Measurements from ENCODE around the gene TOLLIP. TPM values are rescaled to one million over a fixed set of nuclear protein-coding genes. Genes with fewer than 3 reads are reported as not detected.

Gene TOLLIP
- polyA plus RNA-seq, 1 experiment: 38.3 TPM

DNA sequence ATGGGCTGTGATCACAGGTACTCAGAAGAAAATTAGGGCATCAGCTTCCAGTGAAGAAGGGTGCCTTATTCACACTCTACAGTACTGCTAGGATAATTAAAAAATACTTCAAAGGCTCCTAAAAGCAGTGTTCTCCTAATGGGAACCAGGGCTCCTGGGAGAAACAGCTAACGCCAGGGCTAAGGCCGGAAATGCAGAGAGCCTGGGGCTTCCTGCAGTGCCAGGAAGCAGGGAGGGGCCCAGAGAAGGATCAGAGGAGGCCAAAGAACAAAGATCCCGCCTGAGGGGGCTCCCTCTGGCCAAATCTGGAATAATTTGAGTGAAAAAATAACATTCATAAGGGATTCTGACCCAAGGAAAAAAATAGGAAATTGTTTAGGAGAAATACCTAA lies 27.5 kb downstream of the TOLLIP start:
- ChIA-PET CTCF (interaction anchor here (1.0 to 1.4 kb wide), 2 partner anchors 11 to 293 kb away, joined by 3 to 4 read pairs; no protein-coding TSS in a partner anchor), POLR2A (no interaction called here)
- DNase-seq (ENCODE audit: low read depth): no peak
- H3K4me3 ChIP-seq (ENCODE audit: low read depth, low read length): no peak overlapping the region
- H3K27me3 ChIP-seq (ENCODE audit: control insufficient read depth, insufficient read depth, low read length): no peaks in the 10 kb centered on the region
- peaks cover 28% of the 10 kb centered on the region for H3K36me3 ChIP-seq (ENCODE audit: control insufficient read depth, insufficient read depth, low read length)
- TF ChIP-seq, protein P1, sequence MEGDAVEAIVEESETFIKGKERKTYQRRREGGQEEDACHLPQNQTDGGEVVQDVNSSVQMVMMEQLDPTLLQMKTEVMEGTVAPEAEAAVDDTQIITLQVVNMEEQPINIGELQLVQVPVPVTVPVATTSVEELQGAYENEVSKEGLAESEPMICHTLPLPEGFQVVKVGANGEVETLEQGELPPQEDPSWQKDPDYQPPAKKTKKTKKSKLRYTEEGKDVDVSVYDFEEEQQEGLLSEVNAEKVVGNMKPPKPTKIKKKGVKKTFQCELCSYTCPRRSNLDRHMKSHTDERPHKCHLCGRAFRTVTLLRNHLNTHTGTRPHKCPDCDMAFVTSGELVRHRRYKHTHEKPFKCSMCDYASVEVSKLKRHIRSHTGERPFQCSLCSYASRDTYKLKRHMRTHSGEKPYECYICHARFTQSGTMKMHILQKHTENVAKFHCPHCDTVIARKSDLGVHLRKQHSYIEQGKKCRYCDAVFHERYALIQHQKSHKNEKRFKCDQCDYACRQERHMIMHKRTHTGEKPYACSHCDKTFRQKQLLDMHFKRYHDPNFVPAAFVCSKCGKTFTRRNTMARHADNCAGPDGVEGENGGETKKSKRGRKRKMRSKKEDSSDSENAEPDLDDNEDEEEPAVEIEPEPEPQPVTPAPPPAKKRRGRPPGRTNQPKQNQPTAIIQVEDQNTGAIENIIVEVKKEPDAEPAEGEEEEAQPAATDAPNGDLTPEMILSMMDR (IDR thresholded peaks at IDR 0.05; ENCODE audit: insufficient read depth, low read depth, low read length): no peak

DNA sequence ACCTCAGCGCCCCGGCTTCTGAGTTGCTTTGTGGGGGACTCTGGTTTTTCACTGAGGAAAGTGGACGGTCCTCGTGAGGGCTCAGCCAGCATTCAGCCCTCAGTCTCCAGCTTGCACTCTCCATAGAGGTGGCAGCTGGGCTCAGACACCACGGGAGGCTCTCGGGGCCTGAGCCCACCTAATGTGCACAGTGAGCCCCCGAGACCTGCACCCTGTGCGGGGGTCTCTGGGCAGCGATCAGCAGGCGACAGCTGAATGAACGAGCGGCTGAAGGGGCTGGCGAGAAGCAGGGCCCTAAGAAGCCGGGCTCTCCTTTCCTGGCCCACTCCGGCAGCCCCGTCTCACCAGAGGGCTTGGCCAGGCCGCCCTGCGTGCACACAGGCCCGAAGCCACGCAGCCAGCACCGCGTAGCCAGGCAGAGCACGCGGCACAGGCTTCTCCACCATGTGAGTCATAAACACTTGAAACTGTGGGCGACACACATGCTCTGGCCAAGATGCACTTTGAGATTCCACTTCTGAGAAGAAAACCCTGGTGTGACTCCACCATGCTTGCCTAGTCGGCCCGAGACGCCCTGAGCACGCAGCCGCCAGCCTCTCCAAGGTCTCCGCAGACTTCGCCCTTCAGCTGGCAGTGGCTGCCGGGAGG lies 28.0 kb downstream of the TOLLIP start:
- Histone ChIP-seq H3K36me3 (ENCODE audit: control insufficient read depth, insufficient read depth, low read length) (peaks cover 25% of the 10 kb centered on the region), H3K27me3 (ENCODE audit: control insufficient read depth, insufficient read depth, low read length) (no peaks in the 10 kb centered on the region), H3K4me3 (ENCODE audit: low read depth, low read length) (no peak overlapping the region)
- TF ChIP-seq, protein P1 (IDR thresholded peaks at IDR 0.05; ENCODE audit: insufficient read depth, low read depth, low read length): no peak
- CTCF ChIA-PET: interaction anchor here (1.0 to 1.4 kb wide), 3 partner anchors 12 to 316 kb away, joined by 3 to 4 read pairs (median 3); no protein-coding TSS in a partner anchor
- POLR2A ChIA-PET: no interaction called here
- no peak for DNase-seq (ENCODE audit: low read depth)

DNA sequence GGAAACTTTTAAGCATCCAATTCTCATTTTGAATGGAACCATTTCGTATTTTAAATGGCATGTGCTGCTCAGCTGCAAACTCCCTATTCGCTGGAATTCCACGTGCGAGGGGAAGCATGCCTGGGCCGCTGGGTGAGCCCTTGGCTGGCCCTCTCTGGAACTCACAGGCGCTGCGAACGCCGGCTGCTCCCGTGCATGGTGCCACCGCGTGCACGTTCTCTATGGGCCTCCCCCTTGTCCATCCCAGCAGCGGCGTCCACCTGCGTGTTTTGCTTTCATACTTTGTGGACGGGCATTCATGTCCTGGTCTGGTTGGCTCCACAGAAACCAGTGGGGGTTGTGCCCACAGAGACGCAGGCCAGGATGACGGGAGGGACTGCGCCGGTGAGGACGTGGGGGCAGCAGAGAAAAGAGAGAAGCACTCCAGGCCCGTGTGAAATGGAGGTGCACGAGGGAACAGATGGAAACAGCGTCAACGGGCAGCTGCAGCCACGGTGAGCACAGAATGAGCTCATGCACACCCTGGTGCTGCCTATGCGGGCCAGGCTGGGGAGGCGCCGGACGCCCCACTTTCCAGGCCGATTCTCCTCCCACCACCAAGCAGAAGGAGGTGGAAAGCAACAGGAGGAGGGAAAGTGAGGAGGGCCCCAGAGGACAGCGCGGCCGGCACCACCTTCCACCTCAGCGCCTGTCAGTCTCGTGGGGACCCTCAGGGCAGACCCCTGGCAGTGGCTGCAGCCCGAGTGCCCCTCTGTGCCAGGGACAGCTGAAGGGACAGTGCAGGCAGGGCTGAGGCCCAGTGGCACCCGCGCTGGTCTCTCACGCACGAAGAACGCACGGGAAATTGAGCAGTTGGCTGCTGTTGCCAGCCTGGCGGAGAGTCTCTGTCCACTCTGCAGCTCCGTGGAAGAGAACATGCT lies 29.1 kb downstream of the TOLLIP start:
- TF ChIP-seq, protein P1 (IDR thresholded peaks at IDR 0.05; ENCODE audit: insufficient read depth, low read depth, low read length): no peak
- Histone ChIP-seq H3K36me3 (ENCODE audit: control insufficient read depth, insufficient read depth, low read length) (peaks cover 21% of the 10 kb centered on the region), H3K27me3 (ENCODE audit: control insufficient read depth, insufficient read depth, low read length) (no peaks in the 10 kb centered on the region), H3K4me3 (ENCODE audit: low read depth, low read length) (no peak overlapping the region)
- DNase-seq (ENCODE audit: low read depth): no peak
- CTCF ChIA-PET: interaction anchor here (1.0 to 1.4 kb wide), 2 partner anchors 13 to 317 kb away, joined by 3 read pairs; no protein-coding TSS in a partner anchor
- POLR2A ChIA-PET: no interaction called here

DNA sequence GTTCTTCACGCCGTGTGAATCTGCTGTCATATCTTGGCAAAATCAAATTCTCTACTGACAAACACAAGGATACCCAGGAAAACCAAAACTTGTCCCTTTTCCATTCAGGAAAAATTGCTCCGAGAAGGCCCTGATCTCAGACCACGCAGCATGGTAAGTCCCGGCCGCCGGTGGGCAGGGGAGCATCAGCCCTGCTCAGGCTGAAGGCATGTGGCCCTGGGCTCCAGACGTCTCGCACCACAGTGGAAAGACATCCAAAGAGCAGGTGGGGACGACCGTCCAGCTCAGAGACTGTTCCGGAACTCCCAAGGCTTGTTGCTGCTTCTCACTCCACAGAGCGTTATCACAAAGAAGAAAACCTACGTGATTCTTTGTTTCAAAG lies 29.8 kb downstream of the TOLLIP start:
- H3K27me3 ChIP-seq (ENCODE audit: control insufficient read depth, insufficient read depth, low read length): no peaks in the 10 kb centered on the region
- H3K36me3 ChIP-seq (ENCODE audit: control insufficient read depth, insufficient read depth, low read length): peaks cover 16% of the 10 kb centered on the region
- POLR2A ChIA-PET: no interaction called here
- H3K4me3 ChIP-seq (ENCODE audit: low read depth, low read length): no peak overlapping the region
- TF ChIP-seq, protein P1 (IDR thresholded peaks at IDR 0.05; ENCODE audit: insufficient read depth, low read depth, low read length): no peak
- CTCF ChIA-PET: no interaction called here
- no peak for DNase-seq (ENCODE audit: low read depth)

All from BJ (cell line).